UCSD-AML1 (cell line): ENCODE results near the gene HABP4.

ENCODE experiments used
- DNase-seq: peaks from one replicate; lab custom pipeline; 2025; ENCODE audit not compliant: unreplicated experiment; lab: John Stamatoyannopoulos, UW

The HABP4 gene

DNA sequence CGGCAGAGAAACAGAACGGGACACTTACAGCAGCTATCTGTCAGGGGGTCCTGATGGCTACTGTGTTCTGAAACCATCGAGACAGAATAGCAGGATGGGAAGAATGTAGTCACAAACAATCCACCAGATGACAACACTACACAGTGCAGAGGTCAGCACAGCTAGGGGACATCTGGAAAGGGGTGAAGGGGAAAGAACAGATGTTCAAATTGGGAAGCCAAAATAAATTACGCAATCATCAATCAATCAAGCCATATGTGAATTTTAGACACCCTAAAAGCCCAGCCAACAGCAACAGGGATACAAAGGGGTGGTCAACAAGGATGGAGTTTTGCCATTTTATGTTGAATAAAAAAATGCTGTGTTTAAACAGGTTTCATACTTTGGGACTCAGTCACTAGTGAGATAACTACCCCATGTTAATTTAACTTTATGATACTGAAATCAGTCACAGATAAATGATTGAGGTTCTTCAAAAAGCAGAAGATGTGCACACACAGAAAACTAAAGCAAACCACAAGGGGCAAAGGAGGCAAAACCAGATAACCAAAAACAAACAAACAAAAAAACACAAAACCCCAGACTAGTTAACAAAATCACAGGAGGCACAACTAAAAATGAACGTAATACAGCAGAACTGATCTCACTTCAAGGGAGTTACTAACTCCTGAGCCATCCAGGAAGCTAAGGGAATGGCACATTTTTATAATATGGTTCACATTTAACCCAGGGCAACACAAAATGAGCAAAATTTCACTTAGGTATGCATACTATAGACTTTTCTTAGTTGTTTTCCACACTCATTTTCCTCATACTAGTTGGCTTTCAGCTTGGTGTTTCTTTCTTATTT, 65.9 kb downstream of the HABP4 start:
- no peak for DNase-seq

DNA sequence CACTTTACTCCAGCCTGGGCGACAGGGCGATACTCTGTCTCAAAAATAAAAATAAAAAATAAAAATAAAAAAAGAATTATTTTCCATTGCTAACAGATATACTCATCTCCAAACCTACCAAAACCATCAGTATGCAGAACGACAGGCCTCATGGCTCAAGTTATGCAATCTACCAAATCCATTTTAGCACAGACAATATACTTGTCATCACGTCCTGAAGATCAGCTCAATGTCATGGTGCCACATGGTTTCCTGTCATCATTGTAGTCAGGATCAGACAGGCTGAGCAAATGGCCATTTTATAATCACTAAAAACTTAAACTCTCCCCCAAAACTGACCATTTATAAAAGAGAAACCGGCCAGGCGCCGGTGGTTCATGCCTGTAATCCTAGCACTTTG, 69.1 kb downstream of the HABP4 start:
- DNase-seq: no peak

DNA sequence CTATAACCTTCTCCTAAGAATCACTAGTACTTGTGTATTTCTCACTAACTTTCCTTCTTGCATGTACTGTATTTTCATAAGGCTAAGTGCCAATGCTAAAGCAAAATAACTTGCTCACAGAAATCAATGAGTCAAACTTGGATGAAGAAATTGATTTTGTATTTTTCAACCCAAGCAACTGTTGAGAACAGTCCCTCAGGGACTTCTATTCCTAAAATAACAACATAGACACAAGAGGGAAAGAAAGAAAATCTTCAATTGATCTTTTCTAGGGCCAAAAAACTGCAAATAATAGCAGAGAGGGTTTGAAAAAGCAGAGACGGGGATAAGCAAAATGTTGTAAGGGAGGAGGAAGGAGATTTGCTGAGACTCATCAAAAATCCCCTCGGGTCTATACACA, 69.8 kb downstream of the HABP4 start:
- no peak for DNase-seq

DNA sequence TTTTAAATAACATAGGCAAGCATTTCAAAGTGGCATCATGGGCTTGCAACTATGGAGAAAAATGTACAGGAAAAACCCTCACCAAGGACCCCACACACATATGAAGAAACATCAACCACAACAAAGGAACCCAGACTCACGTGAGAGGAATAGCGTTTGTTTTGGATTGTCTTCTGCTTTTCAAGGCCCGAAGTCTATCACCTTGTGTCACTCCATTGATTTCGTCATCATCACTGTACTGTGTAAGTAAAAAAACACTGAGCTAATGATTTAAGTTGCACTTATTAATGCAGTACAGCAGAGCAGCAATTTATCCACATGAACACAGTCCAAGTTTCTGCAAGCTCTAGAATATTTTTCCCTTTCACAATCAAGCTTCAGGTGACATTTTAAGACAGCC, 72.4 kb downstream of the HABP4 start:
- no peak for DNase-seq

DNA sequence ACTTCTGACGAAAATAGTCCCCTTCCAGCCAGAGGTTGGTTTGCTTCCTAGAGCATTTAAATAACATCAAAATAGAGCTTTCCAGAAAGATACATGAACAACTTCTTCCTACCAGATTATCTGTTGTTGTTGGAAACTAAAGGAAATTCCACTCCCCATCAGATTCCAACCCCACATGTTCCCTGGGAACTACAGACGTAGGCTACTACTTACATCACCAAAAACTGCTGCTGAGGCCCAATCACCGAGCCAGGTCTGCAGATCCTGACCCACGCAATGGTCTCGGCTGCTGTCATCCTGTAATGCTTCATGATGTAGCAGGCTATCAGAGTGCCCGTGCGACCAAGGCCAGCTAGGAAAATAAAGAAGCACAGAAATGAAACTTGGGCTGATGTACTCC, 73.4 kb downstream of the HABP4 start:
- no peak for DNase-seq

DNA sequence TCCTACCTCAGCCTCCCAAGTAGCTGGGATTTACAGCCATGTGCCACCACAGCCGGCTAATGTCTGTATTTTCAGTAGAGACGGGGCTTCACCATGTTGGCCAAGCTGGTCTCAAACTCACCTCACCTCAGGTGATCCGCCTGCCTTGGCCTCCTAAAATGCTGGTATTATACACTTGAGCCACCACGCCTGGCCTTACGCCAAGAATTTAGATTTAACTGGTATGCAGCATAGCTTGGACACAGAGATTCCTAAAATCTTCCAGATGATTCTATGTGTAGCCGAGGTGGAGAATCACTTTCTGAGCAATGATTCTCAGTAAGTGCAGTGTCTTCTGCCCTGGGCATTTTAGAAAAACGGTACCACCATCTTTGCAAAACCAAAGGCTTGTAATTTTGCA, 74.1 kb downstream of the HABP4 start:
- no peak for DNase-seq

DNA sequence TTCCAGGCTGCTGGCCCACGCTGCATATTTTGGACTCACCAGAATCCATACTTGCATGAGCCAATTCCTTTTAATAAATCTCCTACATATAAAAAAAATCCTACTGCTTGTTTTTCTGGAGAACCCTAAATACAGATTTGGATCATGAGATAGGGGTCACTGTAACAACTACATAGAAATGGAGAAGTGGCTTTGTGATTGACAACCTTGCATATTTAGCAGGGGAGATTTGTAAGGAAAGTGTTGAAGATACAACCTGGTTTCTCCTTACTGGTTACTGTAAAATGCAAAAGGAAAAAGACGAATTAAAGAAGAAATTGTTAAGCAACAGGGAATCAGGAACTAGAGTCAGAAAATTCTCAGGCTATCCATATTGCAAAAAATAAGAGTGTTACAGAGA, 74.8 kb downstream of the HABP4 start:
- no peak for DNase-seq

DNA sequence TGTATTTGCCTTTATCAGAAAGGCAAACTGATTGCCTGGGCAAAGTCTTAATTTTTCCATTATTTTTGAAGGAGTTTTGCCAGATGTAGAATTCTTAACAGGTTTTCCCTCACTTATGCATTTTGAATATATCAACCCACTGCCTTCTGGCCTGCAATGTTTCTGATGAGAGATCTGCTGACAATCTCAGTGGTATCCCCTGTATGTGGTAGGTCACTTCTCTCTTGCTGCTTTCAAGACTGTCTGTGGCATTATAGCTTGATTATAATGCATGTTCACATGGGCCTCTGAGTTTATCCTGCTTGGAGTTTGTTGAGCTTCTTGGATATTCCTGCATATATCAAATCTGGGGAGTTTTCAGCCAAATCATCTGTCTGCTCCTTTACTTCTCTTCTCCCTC, 82.2 kb downstream of the HABP4 start:
- no peak for DNase-seq

DNA sequence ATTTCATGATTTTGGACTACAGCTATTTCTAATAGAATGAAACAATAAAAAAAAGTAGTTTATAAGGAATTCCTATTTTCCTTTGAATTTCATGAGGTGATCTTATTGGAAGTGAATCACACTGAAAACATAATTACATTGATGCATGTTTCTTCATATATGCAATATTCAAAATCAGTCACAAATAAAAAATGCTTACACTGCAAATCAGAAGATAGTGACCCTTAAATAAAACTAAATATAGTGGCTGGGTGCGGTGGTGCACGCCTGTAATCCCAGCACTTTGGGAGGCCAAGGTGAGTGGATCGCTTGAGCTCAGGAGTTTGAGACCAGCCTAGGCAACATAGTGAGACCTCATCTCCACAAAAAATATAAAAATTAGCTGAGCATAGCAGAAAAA, 90.1 kb downstream of the HABP4 start:
- DNase-seq: no peak
